T-helper 9 cell (primary cell): ENCODE data around the gene SHC1.

ENCODE experiments used
- DNase-seq: peaks from one replicate; pipeline ENCODE4 v3.0.0-alpha.2; 2020
- total RNA-seq, 2 donors: gene quantifications; one replicate each; lab custom pipeline; 2026; lab: John Stamatoyannopoulos, UW

The SHC1 gene, protein sequence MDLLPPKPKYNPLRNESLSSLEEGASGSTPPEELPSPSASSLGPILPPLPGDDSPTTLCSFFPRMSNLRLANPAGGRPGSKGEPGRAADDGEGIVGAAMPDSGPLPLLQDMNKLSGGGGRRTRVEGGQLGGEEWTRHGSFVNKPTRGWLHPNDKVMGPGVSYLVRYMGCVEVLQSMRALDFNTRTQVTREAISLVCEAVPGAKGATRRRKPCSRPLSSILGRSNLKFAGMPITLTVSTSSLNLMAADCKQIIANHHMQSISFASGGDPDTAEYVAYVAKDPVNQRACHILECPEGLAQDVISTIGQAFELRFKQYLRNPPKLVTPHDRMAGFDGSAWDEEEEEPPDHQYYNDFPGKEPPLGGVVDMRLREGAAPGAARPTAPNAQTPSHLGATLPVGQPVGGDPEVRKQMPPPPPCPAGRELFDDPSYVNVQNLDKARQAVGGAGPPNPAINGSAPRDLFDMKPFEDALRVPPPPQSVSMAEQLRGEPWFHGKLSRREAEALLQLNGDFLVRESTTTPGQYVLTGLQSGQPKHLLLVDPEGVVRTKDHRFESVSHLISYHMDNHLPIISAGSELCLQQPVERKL
- 52.6 to 70.9 reads per million in 2 donors for total RNA-seq

DNA sequence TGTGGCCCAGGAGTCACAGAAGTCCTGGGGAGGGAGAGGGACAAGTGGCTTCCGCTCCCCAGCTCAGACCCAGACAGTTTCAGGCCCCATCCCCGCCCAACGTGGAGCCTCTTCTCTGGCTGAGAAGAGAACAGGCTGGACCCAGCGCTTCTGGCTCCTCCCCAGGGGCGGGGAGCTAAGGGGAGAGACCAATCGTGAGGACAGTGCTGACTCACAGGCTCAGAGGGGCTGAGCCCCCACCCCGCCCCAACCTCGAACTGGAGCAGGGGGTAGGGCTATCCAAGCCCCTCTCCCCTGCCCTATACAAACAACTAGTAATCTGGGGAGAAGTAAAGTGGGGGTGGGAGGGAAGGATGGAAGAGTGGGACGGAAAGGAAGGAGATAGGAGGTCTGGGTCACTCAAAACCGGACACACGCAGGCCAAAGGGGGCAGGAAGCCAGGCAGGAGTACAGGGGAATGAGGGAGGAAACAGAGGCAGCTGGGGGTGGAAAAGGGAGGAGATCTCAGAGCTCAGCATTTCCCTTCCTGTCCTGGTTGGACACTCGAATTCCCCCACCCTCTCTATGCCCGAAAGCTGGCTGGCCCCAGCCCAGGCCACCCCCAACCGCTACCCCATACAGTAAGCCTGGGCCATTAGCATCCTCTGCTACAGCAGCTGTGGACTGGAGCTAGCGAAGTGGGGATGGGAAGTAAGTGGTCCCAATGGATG lies at the start of gene SHC1:
TSS of gene SHC1 (minus strand) at position 117 of the 710 bp plus-strand sequence. CDS start 221 bp downstream, outside the sequence.
- no peak for DNase-seq

DNA sequence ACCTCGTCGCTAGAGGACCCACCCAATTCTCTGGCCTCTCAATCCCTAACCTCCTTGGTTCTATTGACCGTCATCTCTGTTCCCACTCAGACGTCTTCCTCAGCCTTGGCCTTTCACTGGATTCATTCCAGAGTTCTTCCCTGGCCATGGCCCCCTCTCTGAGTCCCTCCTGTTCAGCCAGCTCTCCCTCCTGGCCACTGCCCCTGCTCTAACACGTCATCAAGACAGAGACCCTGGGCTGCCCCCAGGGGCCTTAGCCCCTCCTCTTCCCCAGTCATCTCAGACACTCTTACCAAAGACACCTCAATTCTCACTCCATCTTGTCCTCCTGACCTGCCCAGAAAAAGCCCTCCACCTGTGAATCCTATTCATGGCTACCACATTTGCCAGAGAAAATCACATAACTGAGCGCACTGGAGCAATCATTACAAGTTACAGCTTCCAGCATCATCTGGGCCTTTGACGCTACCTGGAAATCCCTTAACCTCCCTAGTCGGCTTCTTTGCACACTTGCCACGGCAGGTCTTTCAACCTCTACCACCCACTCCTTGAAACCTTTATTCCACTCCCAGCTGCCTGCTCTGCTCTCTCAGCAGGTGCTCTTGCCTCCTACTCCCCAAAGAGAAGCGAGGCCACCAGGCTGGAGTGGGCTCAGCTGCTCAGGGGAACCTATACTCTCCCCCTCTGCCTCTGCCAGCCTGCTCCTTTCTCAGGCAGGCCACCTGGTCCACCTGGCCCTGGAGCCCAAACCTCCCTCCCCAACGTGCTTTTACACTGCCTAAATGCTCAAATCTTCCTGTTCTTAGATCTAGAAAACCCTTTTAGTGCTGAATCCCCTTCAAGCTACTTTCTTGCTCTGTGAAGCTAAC lies 49.1 kb upstream of the SHC1 start:
- no peak for DNase-seq

DNA sequence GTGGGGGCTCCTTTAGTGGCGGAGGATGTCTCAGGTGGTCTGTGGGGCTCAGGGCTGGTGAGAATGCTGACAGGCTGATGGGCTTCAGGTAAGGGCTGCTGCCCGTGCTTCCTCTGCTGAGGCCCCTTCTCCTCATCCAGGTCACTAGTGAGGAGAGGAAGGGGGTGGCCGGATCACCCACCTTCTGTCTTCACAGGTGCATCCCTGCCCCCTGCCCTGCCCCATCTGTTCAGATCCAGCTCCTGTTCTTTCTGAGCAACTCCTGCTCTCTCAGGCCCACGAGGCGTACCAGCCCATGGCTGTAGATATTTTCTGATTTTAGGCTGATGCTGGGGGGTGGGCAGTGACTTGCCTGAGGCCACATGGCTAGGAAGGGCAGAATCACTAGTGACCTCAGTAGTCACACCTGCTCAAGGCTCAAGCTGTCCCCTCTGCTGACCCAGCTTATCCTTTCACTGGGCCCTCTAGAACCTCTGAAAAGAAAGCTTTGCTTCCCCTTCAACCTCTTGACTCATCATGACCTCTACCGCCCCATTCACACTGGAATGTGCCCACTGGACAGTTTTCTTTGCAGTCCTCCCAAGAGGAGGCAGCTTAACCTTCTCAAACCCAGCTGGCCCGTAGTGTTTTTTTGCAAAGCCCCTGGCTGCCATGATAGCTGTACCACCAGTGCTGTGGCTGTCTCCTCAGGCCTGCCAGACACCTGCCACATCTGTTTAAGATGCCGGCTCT lies 48.2 kb upstream of the SHC1 start:
- DNase-seq = no peak

DNA sequence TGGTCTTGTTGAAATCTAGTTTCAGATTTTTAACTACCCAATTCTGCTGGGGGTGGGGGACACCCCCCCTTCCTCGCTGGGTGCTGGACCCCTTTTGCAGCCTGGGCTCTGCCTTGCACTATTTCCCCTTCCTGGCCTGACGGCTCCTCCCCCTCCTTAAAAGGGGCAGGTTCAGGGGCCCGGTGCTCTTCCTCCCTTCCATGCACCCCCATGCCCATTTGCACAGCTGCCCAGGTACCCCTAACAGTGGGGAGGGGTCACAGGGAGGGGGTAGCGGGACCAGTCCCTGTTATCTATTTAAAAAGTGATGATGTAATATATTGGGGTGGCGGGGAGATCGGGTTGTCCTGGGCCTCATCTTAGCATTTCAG lies 47.4 kb upstream of the SHC1 start:
- DNase-seq = no peak

DNA sequence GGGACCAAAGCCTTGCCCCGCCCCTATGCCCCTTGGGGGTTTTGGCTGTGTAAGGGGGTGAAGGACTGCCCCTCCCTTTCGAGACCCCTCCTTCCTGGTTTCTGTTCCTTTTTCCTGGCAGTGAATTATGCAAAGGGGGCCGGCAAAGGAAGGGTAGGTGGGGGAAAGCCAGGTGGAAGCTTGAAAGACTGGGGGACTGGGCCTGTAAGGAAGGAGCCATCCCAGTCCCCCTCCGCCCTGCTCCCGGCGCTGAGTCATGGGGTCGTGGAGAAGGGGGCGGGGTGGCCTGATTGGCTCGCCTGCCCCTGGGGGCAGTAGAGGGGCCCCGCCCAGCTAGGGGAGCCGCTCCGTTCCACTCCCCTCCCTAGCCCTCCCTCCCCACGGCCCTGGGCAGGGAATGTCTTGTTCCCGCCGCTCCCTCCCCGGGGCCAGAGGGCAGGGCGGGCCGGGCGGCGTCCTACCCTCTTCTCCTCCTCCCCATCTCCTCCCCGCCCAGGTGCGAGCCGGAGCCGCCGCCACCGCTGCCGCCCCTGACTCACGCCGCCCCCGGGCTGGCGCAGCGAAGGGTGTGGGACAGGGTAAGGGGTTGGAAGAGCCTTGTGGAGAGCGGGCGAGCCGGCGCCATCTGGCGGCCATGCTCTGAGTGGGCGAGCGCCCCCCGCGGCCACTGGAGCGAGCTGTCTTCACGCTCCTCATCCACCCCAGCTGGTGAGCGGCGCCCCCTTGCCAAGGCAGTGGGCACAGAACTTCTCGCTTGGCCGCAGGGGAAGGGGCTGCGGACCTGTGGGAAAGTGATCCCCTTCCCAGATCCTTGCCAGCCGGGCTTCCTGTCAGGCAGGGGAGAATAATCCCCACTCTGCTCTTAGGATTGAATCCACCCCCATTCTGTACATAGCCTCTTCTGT lies 46.7 kb upstream of the SHC1 start:
- peak; percentile 88 for DNase-seq

DNA sequence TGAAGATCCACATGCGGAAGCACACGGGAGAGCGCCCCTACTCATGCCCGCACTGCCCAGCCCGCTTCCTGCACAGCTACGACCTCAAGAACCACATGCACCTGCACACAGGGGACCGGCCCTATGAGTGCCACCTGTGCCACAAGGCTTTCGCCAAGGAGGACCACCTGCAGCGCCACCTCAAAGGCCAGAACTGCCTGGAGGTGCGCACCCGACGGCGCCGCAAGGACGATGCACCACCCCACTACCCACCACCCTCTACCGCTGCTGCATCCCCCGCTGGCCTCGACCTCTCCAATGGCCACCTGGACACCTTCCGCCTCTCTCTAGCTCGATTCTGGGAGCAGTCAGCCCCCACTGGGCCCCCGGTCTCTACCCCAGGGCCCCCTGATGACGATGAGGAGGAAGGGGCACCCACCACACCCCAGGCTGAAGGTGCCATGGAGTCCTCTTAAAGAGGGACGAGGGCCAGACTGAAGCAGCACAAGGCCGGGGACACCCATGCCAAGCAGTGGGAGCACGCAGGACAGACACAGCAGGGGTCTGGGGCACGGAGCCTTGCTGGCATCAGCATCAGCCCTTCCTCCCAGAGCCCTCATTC lies 45.8 kb upstream of the SHC1 start:
- no peak for DNase-seq

DNA sequence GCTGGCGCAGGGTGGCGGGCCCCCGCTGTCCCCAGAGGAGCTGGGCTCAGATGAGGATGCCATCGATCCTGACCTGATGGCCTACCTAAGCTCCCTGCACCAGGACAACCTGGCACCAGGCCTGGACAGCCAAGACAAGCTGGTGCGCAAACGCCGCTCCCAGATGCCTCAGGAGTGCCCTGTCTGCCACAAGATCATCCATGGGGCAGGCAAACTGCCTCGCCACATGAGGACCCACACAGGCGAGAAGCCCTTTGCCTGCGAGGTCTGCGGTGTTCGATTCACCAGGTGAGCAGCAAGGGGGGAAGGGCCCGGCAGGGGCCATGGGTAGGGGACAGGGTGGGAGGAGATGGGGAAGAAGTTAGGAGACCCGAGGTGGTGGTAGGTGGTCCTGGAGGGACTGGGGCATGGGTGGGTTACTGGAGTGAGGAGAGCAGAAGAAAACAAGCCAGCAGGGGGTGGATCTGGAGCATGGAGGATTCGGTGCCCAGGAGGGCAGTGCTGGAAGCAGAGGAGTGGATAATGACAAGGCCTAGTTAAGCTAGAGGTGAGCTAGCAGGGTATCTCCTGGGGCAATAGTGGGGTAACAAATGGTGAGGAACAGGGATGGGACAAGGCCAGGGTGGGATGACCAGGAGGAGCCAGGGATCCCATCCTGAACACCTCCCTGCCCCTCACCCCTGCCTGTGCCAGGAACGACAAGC lies 45.1 kb upstream of the SHC1 start:
- no peak for DNase-seq

DNA sequence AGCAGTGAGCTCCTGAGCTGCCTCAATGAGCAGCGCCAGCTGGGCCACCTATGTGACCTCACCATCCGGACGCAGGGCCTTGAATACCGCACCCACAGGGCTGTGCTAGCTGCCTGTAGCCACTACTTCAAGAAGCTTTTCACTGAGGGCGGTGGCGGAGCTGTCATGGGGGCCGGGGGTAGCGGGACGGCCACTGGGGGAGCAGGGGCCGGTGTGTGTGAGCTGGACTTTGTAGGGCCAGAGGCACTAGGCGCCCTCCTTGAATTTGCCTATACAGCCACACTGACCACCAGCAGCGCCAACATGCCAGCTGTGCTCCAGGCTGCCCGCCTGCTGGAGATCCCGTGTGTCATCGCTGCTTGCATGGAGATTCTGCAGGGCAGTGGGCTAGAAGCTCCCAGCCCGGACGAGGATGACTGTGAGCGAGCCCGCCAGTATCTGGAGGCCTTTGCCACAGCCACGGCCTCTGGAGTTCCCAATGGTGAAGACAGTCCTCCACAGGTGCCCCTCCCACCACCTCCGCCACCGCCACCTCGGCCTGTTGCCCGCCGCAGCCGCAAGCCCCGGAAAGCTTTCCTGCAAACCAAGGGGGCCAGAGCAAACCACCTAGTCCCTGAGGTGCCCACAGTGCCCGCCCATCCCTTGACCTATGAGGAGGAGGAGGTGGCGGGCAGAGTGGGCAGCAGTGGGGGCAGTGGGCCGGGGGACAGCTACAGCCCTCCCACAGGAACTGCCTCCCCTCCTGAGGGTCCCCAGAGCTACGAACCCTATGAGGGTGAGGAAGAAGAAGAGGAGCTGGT lies 44.4 kb upstream of the SHC1 start:
- DNase-seq = no peak

DNA sequence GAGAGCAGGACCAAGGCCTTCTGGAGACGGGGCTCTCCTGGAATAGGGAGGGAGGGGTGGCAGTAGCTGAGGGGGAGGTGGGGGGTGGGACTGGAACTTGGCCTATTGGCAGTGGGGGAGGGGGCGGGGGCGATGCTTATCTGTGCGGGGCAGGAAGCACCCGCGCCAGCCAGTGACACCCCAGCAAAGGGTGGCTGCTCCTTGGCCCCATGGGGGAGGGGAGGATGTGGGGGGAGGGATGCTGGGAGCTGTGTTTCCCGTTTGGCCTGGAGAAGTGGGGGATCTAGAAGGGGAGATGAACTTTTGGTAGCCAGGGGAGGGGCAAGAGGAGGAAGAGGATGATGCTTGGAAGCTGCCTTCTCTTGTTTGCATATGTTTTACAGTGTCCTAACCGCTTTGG lies 43.1 kb upstream of the SHC1 start:
- peak; percentile 47 for DNase-seq

DNA sequence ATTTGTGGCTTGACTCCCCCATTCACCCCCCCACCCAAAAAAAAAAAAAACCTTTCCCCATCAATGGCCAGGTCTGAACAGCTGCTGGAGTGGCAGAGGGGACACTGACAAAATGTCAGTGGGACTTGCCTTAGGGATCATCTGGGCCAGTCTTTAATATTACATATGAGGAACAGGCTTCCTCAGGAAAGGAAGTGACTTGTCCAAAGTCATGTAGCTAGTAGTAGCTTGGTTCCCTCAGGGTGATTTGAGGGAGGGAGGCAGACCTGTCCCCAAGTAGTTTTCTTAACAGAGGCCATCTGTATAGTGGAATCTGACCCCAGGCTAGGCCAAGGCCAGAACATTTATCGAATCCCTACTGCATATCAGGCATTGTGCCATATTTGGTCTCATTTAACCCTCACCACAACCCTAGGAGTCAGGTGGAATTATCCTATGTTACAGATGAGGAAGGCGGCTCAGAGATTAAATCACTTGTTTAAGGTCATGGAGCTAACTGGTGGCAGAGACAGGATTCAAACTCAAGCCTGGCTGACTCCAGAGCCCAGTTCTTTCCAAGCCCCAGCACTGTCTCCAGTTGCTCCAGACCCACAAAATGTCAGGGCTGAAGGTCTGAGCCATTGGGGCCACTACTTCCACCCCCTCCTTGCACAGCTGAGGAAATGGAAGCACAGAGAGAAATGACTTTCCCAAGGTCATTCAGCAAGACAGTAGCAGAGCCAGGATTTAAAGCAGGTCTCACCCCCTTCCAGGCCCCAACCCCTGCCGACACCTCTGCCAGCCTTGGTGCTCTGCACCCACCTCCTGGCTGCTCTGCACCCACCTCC lies 42.4 kb upstream of the SHC1 start:
- DNase-seq = no peak

DNA sequence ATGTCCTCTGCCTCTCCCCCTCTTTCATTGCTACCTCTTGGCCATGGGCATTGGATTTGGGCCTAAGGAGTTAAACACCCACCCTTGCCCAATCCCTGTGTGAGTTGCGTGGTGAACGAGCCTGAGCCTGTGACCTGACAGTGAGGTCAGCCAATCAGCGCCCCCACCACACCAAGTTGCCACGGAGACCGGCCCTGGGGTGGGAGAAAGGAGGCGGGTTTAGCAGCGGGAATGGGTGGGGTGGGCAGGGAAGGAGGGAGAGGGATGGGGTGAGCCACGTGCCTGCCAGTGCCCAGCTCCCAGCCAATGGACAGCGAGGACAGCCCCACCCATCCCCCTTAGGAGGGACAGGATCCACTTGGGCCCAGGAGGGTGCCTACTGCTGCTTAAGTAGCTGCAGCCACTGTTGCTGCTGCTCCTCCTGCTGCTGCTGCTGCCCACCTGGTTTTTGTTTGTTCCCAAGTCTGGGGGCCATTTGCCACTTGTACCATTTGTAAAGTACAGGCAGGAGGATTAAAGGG lies 41.5 kb upstream of the SHC1 start:
- DNase-seq = no peak

DNA sequence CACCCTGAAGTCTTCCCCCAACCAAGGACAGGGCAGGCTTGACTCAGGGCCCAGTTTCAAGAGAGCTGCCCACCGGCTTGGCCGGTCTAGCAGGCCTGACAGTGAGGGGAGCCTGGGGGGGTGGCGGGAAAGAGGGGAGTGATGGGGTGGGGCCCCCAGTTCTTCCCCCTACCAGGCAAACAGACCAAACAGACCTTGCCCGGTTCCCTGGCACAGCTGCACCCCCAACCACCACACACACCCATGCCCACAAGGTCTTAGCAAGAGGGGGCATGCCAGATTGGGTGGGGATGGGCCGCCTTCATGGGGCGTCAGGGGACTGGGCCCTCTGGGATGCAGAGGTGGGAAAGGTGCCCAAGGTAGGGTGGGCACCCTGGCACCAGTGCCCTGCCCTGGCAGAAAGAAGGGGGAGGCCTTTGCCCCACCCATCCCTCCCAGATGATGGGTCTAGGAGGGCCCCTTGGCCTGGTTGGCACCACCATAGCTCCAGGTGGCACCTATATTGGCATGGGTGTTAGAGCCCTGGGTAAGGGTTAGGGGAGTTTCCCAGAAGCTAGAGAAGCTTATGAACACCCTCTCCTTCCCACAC lies 41.0 kb upstream of the SHC1 start:
- no peak for DNase-seq

DNA sequence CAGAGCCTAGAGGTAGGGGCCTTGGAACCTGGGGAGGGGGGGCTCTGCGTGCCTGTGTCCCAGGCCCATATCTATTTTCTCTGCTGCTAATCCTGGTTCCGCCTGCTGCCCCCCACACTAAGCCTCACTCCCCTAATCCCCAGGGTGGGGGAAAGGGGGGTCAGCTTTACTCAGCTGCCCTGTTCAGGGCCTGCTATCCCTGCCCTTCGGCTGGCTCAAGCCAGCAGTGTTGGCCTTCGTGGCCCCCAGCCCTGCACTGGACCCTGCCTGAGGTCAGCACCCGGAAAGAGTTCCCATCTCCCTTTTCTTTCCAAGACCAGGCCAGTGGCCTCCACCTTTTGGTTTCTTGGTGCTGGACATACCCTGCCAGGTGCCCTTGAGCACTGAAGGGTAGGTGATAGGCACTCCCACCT lies 40.5 kb upstream of the SHC1 start:
- DNase-seq = no peak

DNA sequence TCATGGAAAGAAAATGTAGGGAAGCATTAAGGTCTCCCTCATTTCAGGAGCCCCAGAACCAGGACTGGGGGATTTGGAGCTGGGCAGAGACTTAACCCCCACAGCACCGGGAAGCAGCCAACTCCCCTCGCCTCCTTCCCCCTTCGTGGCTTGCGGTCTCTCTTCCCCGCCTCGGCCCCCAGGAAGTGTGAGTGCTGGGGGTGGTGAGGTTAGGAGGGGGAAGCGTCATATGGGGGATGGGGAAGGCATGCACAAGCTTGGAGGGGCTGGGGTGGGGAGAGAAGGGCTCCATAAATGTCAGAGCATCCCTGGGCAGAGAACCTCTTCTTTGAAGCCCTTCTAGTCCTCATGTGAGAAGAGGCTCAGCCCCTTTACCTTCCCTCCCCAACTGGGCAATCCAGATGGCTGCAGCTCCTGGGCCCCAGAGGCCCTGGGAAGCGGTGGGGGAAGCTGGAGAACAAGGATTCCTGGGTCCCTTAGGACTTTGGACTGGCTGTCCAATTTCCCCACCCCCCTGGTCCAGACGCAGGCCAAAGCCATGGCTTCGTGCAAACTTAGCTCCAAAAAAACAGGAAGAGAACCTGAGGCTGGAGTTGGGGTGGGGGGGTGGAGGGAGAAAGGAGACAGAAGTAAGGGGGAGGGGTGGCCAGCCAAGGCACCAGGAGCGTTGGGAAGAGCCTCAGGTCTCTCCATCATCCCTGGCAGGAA lies 39.8 kb upstream of the SHC1 start:
- DNase-seq = no peak

DNA sequence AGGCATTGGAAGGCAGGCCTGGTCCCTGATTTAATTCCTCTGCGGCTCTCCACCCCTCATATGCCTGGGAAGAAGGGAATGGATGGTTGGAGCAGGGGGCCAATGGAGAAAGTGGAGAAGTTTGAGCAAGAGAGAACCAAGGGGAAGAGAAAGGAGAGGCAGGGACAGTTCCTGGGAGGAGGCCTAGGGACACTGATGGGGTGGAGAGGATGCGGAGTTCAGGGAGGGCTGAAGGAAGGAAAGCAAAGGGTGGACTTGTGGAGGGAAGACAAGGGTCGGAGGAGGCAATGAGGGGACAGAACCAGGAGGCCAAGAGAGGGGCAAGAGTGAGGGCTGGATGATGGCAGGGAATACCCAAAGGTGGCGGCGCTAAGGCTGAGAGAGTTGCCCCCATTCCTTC lies 39.2 kb upstream of the SHC1 start:
- DNase-seq = no peak

DNA sequence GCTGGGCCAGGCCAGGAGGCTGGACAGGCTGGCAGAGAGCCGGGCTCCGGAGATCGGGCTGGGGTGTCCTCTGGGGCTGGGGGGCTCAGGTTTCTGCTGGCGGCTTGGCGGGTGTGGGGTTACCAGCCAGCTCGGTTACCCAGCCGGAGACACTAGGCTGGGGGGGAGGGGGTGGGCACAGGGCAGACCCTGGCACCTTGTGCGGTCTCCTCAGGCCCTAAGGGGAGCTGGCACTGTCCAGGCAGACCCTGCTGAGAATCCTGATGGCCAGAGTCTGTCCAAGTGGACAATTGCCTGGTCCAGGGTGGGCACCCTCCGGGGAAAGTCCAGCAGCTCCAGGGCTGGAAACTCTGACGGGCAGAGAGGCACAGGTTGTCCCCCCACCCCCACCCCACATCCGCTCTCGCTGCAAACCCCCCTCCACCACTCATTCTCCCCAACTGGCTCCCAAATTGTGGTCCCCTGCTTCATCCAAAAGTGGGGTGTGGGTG lies 38.7 kb upstream of the SHC1 start:
- DNase-seq = no peak
